Measurements from ENCODE around the gene ERLIN1.

The ERLIN1 gene

DNA sequence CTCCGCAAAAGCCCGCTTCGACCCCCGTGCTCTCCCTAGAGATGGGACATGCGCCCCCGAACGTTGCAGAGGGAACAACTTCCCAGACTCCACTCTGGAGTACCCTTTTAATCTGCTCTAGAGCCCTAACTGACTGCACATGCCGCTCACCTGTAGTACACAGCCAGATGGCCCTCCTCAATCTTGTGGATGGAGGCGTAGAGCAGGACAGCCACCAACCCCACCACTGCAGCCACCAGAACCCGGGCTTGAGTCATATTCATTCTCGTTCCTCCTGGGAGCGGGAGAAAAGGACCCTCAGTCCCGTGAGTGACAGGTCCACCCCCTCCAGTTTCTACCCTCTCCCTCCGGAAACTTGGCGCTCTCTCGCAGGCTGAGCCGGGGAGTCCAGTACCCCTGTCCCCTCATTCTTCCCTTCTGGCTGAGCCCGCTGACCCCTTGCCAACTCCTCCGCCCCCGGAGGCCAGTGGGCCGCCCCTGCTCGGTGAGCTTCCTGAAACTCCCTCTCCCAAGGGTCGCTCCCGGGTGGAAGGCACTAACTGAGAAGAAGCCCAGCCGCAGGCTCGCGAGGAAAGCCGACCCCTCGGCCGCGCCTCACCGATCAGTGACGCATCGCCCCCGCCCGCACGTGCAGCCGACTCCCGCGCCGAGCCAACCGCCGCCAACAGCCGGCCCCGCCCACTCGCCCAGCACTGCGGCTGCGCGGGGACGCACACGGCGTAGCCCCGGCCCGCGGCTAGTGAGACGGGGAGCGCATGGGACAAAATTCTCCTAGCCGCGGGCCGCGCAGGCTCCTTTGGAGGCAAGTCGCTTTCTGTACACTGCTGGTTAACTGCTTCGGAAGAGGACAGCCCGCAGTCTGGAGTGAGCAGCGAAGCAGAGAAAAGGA lies at the start of gene ERLIN1:
ERLIN1 (minus strand) TSS at position 666 of the 889 bp plus-strand sequence; CDS start at position 263, 403 bp downstream.
- DNase-seq (ENCODE audit: extremely low read depth in 1 of 2, low read depth in 1 of 2), result peak; percentile 73 to 89

DNA sequence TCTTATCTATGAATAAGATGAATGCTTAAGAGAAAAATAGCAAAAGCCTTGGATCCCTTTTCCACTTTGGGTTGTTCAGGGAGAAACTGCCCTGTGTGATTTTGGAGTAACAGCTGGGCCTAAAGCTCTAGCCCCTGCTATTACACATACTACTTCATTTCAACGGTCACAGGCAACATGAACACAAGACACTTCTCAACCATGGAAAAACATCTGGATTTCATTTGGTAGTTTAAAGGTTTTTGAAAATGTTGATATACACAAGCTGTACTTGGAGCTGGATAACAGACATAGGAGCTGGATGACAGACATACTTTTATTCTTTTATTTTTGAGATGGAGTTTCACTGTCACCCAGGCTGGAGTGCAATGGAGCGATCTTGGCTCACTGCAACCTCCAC lies 46.3 kb upstream of the ERLIN1 start:
- DNase-seq (ENCODE audit: extremely low read depth in 1 of 2, low read depth in 1 of 2), result no peak

DNA sequence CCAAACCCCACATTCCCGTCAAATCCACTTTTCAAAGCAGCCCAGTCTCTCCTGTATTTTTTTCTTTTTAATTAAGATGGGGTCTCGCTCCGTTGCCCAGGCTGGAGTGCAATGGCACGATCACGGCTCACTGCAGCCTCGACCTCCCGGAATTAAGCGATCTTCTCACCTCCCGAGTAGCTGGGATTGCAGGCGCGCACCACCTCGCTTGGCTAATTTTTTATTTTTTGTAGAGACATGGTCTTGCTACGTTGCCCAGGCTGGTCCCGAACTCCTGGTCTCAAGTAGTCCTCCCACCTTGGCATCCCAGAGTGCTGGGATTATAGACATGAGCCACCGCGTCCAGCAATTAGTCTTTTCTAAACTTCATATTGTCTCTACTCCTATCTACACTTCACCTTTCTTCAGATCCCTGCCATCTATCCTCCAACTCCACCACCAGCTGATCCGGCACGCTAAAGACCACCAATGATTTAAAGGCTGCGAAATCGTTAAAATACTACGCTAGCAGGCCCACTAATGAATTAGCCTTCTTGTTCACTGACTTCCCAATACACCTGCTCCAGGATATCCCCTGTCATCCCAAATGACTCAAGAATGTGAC lies 44.1 kb upstream of the ERLIN1 start:
- DNase-seq (ENCODE audit: extremely low read depth in 1 of 2, low read depth in 1 of 2), result no peak

DNA sequence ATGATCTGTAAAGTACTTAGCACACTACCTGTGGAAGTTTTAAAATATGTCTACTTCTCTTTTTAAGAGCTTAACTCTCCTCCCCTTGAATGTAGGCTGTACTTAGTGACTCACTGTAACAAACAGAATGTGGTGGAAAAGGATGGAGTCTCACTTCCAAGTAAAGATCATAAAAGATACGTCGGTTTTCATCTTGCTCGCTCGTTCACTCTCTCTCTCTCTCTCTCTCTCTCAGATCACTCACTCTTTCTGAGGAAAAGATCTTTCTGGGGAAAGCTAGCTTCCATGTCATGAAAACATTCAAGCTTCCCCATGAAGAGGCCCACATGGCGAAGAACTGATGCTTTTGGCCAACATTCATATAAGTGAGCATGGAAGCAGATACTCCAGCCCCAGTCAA lies 38.0 kb upstream of the ERLIN1 start:
- no peak for DNase-seq (ENCODE audit: extremely low read depth in 1 of 2, low read depth in 1 of 2)

DNA sequence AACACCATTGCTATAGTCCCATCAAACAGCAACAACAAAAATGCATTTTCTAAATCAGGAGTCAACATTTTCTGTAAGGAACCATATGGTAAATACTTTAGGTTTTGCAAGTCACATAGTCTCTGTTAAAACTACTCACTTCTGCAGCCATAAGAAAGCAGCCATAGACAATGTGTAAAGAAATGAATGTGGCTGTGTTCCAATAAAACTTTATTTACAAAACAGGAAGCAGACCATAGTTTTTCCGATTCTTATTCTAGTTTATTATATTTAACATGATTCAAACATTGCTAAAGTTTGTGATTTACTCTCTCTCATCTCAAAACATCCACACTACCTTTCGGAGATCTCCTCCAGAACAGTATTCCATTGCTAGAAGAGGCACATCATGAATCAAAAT lies 36.7 kb upstream of the ERLIN1 start:
- no peak for DNase-seq (ENCODE audit: extremely low read depth in 1 of 2, low read depth in 1 of 2)

- DNase-seq (ENCODE audit: extremely low read depth in 1 of 2, low read depth in 1 of 2), result no peak
Measured at GRCh38 chr10:100216006-100216405, 30.2 kb upstream of the ERLIN1 start.

- no peak for DNase-seq (ENCODE audit: extremely low read depth in 1 of 2, low read depth in 1 of 2)
Measured at GRCh38 chr10:100209303-100209702, 23.5 kb upstream of the ERLIN1 start.

DNA sequence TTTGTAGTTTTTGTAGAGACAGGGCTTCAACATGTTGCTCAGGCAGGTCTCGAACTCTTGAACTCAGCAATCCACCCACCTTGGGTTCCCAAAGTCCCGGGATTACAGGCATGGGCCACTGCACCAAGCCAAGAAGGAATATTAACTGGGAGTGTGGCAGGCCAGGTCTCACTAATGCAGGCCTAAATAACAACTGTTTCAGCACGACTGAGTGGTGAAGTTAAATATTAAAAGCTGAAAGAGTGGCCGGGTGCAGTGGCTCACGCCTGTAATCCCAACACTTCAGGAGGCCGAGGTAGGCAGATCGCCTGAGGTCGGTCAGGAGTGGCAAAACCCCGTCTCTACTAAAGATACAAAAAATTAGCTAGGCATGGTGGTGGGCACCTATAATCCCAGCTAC lies 22.4 kb upstream of the ERLIN1 start:
- DNase-seq (ENCODE audit: extremely low read depth in 1 of 2, low read depth in 1 of 2), result no peak

DNA sequence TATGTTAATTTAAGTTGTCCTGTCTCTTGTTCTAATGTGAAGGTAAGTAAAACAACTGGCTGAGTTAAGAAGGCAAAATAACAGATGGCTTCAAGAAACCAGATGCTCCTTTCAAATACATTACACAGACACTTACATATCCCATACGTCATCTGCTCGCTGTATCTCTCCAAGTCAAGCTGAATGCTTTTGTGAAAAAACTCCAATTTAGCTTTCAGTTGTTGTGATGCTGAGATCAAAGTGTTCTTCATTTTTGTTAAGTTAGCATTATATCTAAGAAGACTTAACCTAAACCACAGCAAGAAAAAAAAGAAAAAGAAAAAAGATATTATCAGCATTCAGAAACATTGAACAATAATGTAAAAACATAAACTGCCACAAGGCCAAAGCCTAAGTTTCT lies 18.5 kb upstream of the ERLIN1 start:
- DNase-seq (ENCODE audit: extremely low read depth in 1 of 2, low read depth in 1 of 2), result no peak

DNA sequence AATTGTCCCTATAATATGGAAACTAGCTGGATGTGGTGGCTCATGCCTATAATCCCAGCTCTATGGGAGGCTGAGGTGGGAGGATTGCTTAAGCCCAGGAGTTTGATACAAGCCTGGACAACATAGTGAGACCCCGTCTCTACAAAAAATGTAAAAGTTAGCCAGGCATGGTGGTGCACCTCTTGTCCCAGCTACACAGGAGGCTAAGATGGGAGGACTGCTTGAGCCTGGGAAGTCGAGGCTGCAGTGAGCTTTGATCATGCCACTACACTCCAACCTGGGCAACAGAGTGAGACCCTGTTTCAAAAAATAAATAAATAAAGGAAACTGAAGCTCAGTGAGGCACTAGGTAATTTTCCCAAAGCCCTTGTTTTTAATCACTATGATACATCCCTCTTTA lies 15.7 kb upstream of the ERLIN1 start:
- no peak for DNase-seq (ENCODE audit: extremely low read depth in 1 of 2, low read depth in 1 of 2)

GRCh38 chr10:100194711-100195110 lies 8.9 kb upstream of the ERLIN1 start:
- no peak for DNase-seq (ENCODE audit: extremely low read depth in 1 of 2, low read depth in 1 of 2)

DNA sequence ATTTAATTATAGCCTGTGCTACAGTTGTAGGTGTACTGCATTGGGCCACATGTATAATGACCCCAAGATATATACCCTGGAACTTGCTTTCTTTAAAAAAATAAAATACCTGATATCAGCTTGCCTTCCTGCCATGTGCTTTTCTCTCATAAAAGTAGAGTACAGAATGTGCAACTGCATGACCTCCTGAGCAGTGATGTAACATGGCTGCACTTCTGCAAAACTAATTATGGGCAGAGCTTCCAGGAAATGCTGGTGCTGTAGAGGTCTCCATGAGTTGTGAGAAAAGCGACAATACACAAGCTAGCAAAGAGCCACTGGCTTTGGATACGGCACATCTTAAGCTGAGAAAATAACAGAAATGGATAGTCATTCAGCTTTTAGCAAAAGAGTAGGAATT lies 6.5 kb upstream of the ERLIN1 start:
- DNase-seq (ENCODE audit: extremely low read depth in 1 of 2, low read depth in 1 of 2), result no peak

- DNase-seq (ENCODE audit: extremely low read depth in 1 of 2, low read depth in 1 of 2), result no peak
Measured at GRCh38 chr10:100186253-100187212, 704 bp upstream of the ERLIN1 start.

DNA sequence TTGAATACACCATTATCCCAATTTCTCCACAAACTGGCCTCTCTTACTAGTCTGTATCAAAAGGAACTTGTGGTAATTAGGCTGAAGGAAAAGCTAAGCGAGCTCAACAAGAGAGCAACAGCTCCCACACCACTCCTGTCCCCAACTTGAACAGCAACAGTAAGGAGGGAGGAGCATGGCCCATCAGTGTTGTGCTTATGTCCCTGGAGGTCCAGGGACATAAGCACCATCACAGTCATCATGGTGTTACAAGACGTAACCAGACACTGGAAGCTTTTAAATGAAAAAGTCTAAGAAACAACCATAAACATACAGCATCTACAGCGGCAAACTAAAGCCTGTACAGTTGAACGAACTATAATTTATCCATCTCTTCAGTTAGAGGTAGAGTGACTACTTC lies 989 bp downstream of the ERLIN1 start:
- no peak for DNase-seq (ENCODE audit: extremely low read depth in 1 of 2, low read depth in 1 of 2)

DNA sequence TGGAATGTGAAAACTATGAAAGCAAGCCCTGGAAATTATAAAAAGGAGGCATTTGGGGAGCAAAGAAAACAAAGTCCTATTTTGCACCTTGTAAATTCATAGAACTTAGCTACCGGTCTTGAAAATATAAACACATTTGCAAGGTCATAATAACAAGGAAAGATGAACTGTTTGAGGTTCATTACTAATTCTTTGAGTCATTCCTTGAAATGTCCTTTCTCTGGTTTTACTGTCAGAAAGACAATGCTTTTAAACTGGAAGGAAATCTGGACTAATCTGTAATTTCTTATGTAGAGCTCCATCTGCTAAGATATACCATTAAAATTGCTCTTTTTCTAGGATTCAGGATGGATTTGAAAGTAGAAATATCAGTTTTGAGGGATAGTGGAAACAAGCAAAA lies 1.4 kb downstream of the ERLIN1 start:
- DNase-seq (ENCODE audit: extremely low read depth in 1 of 2, low read depth in 1 of 2), result no peak

GRCh38 chr10:100183481-100183880 lies 2.3 kb downstream of the ERLIN1 start:
- no peak for DNase-seq (ENCODE audit: extremely low read depth in 1 of 2, low read depth in 1 of 2)

- no peak for DNase-seq (ENCODE audit: extremely low read depth in 1 of 2, low read depth in 1 of 2)
Measured at GRCh38 chr10:100182908-100183307, 2.9 kb downstream of the ERLIN1 start.

DNA sequence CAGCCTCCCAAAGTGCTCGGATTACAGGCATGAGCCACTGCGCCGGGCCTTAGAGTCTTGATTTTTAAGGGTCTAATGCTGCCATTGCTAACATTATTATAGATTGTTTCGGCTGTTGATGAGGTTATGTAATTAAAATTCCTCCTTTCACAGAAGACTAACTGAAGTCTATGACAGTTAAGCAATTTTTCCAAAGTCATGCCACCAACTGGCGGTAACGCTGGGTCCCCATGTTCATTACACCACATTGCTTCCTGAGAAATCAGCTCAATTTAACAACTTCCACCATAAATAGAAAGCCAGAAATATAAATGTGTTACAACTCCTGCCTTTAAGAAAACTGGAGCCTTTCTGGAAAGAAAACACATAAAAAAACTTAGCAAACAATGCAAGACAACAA lies 3.5 kb downstream of the ERLIN1 start:
- no peak for DNase-seq (ENCODE audit: extremely low read depth in 1 of 2, low read depth in 1 of 2)

DNA sequence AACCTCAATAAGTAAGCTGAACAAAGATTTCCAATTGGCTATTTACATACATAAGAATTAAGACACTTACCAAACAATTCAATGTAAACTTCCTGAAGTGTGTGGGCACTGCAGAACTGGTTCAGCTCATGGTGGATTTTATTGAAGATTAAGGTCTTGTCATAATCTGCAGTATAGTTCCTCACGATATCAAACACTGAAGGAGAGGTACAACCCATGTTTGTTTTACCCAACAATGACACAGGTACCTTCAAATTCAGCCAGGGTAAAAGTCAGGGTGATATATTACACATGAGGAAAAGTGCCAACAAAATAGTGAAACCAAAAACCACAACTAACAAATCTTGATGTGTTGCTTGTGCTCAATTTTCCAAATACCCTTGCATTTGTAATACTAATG lies 10.0 kb downstream of the ERLIN1 start:
- DNase-seq (ENCODE audit: extremely low read depth in 1 of 2, low read depth in 1 of 2), result no peak

DNA sequence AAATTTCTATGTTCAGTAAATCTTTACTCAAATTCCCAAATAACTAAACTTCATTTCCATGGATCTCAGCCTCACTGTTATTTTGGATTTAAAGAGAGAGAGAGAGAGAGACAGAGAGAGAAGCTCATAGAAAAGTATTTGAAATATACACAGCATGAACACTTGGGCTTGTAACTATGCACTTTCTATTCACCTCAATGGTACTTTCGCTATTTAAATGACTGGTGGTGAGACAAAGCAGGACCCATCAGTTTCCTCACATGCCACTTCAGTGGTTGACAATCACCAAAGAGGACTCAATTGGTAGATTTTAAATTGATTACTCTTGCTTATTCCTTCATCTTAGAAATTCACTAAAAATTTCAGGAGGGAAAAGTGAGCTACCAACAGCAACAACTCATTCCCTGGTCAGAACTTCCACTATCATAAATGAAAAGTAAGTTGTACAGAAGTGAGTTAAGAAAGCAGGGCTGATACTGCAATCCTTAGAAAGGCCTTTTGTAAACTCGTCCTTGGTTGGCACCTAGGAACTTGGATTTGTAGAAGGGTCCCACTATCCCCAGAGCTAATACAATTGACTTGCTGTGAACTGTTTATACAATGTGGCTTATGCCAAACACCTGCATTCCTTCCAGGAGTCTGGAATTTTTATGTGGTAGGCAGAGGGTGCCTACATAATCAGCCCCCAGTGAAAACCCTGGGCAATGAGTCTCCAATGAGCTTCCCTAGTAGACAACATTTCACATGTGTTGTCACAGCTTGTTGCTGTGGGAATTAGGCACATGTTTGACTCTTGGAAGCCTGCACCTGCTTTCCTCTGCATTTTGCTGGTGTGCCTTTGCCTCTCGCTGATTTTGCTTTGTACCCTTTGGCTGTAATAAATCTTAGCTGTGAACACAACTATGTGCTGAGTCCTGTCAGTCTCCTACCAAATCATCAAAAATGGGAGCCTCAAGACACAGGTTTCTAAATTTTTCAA lies 10.8 kb downstream of the ERLIN1 start:
- no peak for DNase-seq (ENCODE audit: extremely low read depth in 1 of 2, low read depth in 1 of 2)

Data from activated CD8-positive, alpha-beta memory T cell treated with anti-CD3 and anti-CD28 coated beads for 1 hour (primary cell).